Astrocyte of the spinal cord (primary cell): Measurements from ENCODE around the gene SLCO3A1.

Experiments
- DNase-seq: peaks from one replicate; pipeline ENCODE4 v3.0.0; 2011; ENCODE audit warnings: low read depth, low spot score
- H3K4me3 ChIP-seq: 2 replicates; pipeline ENCODE4 v1.5.1; 2011; ENCODE audit warnings: low read depth, mild to moderate bottlenecking, low read length, moderate library complexity
- in situ Hi-C: cut with HindIII; loops from 2 replicates; pipeline ENCODE4 v1.10.0; 2017; ENCODE audit warnings: low sequenced_read_pairs
- TF ChIP-seq, protein P1 (sequence below): IDR thresholded peaks from 2 replicates; pipeline ENCODE4 v1.5.1; 2012; ENCODE audit warnings: low read depth, mild to moderate bottlenecking, low read length, inconsistent platforms

Gene SLCO3A1

GRCh38 chr15:91909574-91909973 is 56.1 kb downstream of the SLCO3A1 start:
- no peak overlapping the region for H3K4me3 ChIP-seq
- in situ Hi-C loops = no loop called here
- no peak for DNase-seq
- TF ChIP-seq, protein P1, sequence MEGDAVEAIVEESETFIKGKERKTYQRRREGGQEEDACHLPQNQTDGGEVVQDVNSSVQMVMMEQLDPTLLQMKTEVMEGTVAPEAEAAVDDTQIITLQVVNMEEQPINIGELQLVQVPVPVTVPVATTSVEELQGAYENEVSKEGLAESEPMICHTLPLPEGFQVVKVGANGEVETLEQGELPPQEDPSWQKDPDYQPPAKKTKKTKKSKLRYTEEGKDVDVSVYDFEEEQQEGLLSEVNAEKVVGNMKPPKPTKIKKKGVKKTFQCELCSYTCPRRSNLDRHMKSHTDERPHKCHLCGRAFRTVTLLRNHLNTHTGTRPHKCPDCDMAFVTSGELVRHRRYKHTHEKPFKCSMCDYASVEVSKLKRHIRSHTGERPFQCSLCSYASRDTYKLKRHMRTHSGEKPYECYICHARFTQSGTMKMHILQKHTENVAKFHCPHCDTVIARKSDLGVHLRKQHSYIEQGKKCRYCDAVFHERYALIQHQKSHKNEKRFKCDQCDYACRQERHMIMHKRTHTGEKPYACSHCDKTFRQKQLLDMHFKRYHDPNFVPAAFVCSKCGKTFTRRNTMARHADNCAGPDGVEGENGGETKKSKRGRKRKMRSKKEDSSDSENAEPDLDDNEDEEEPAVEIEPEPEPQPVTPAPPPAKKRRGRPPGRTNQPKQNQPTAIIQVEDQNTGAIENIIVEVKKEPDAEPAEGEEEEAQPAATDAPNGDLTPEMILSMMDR = no peak

- TF ChIP-seq, protein P1 = no peak
- in situ Hi-C loops = no loop called here
- H3K4me3 ChIP-seq = no peak overlapping the region
- no peak for DNase-seq
Measured at GRCh38 chr15:91911844-91912243, 58.3 kb downstream of the SLCO3A1 start.

DNA sequence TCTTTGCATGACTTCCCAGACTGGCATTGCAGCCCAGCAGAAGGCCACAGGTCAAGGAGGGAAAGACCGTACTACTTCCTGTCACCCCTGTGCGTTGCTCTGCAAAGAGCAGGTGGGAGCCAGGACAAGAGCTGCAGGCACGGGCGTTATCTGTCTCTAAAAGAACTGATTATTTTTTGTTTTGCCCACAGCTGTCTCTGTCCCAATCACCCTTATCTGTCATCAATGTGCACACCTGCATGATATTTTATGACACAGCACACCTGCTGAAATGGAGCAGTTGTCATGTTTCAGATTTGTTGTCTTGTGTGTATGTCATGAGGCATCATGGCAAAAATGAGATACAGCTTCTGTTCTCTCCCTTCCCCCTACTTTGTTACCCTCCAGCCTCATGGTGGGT is 58.8 kb downstream of the SLCO3A1 start:
- H3K4me3 ChIP-seq = no peak overlapping the region
- DNase-seq = no peak
- TF ChIP-seq, protein P1 = no peak
- in situ Hi-C loops = no loop called here

DNA sequence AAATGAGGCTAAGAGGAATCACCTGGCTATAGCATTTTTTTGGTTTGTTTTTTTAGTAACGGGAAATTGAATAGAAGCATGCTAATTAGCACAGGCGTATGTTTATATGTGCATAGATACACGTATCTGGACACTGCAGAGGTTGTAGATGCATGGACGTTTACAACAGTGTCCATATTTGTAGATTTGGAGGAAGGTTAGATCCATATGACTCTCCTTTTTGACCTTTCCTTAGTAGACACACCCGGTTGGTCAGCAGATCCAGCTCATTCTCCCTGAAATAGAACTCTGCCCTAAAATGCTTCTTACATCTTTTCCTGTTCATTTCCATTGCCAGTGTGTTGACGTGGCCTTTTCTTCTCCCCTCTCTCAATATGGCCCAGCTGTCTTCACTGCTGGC is 60.1 kb downstream of the SLCO3A1 start:
- no peak overlapping the region for H3K4me3 ChIP-seq
- TF ChIP-seq, protein P1 = no peak
- in situ Hi-C loops = no loop called here
- no peak for DNase-seq

DNA sequence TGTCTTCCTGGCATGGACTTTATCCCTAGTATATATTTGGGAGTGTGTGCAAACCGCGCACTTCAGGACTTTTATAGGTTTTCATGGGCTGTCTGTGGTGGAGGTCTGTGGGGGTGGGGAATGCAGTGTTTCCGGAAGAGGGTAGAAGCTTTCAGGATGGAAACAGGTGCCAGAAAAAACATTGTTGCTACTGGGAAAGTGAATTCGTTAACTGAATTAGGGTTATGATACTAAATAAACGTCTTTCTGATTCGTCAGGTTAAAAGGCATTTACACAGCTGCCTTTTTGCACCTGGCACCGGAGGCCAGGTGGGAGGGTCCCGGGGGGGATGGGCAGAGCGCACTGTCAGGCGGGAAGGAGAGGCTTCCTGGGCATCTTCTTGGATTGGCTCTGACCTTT is 62.1 kb downstream of the SLCO3A1 start:
- TF ChIP-seq, protein P1 = no peak
- no peak for DNase-seq
- H3K4me3 ChIP-seq = no peak overlapping the region
- in situ Hi-C loops = no loop called here

DNA sequence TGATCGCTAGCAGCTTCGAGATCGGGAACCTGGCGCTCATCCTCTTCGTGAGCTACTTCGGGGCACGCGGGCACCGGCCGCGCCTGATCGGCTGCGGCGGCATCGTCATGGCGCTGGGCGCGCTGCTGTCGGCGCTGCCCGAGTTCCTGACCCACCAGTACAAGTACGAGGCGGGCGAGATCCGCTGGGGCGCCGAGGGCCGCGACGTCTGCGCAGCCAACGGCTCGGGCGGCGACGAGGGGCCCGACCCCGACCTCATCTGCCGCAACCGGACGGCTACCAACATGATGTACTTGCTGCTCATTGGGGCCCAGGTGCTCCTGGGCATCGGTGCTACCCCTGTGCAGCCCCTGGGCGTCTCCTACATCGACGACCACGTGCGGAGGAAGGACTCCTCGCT is 62.5 kb downstream of the SLCO3A1 start:
- TF ChIP-seq, protein P1 = no peak
- DNase-seq = no peak
- in situ Hi-C loops = no loop called here
- no peak overlapping the region for H3K4me3 ChIP-seq
